Large intestine (tissue), 3 donors: ENCODE data around the gene EFR3B. TPM values are rescaled to one million over a fixed set of nuclear protein-coding genes. Genes with fewer than 3 reads are reported as not detected.

Experiments
- DNase-seq, 2 donors: peaks; one replicate each; pipeline versions ENCODE4 v3.0.0 to v3.0.0-alpha.2; 2013
- H3K27ac ChIP-seq: one replicate; pipeline ENCODE4 v1.5.1; 2013; ENCODE audit warnings: low read length
- H3K27me3 ChIP-seq: 2 replicates; pipeline ENCODE4 v1.6.1; 2013; ENCODE audit warnings: low read length; ENCODE audit not compliant: control insufficient read depth, insufficient read depth
- H3K36me3 ChIP-seq: 2 replicates; pipeline ENCODE4 v1.6.1; 2013; ENCODE audit warnings: low read length; ENCODE audit not compliant: control insufficient read depth, insufficient read depth
- H3K4me1 ChIP-seq: one replicate; pipeline ENCODE4 v1.6.1; 2013; ENCODE audit warnings: low read length; ENCODE audit not compliant: control insufficient read depth, insufficient read depth
- H3K4me3 ChIP-seq: one replicate; pipeline ENCODE4 v1.5.1; 2013; ENCODE audit warnings: low read length
- H3K9me3 ChIP-seq: one replicate; pipeline ENCODE4 v1.6.1; 2013; ENCODE audit warnings: mild to moderate bottlenecking, low read depth, low read length, moderate library complexity; ENCODE audit not compliant: control insufficient read depth
- WGBS: methylation state at CpG from one replicate; pipeline ENCODE4 v1.1.5; 2013; ENCODE audit warnings: low lambda C conversion rate; ENCODE audit not compliant: insufficient coverage; 5-methylcytosine and 5-hydroxymethylcytosine counted together
- polyA plus RNA-seq: library from polyadenylated mRNA; unstranded; fragments of 120-200 nt; gene quantifications from one replicate; pipeline ENCODE4 v1.2.1, GENCODE V29; 2013

EFR3B gene
- polyA plus RNA-seq, 1 donor: 6.2 TPM

DNA sequence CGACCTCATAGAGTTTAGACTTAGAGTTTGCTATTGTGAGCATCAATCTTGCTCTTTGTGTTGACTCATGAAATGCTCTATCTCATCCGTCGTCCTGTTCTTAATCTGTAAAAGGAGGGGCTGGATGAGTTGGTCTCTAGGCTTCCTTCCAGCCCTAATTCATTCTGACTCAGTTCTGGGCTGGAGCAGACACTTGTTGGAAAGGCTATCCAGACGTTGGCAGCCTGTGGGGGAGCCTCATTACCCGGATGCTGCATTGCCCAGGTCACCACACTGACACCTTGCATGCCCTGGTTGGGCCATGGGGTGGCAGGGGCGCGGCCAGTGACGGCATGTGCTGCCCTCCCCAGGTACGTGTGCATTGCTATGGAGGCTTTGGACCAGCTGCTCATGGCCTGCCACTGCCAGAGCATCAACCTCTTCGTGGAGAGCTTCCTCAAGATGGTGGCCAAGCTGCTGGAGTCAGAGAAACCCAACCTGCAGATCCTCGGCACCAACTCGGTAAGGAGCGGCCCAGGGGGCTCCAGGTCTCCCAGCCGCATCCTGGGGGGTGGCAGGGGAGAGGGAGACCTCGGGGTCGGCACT lies 61.5 kb downstream of the EFR3B start:
- Histone ChIP-seq H3K9me3 (no peaks in the 10 kb centered on the region), H3K27me3 (no peaks in the 10 kb centered on the region), H3K4me1 (no peaks in the 10 kb centered on the region), H3K36me3 (no peaks in the 10 kb centered on the region), H3K27ac (no peak overlapping the region), H3K4me3 (no peak overlapping the region)
- no CpG with 5 or more reads among the region's 16 CpGs for WGBS
- DNase-seq: no peak

DNA sequence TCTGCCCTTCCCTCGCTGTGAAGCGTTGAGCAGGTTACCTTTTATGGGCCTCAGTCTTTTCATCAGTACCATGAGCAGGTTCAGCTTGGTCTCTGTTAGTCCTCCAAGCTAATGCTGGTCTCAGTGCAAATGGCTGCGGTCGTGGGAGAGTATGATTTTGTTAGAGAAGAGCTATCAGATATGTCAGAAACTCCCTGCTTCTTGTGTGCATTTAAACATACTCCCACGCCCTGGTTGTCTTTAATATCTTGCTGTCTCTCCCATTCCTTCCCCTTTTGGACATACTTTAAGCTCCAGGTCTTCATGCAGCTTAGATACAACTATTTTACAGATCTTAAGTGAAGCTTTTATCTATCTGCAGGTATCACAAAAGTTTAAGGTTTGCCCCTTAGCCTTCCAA lies 62.9 kb downstream of the EFR3B start:
- H3K4me1 ChIP-seq: no peaks in the 10 kb centered on the region
- DNase-seq: no peak
- H3K4me3 ChIP-seq: no peak overlapping the region
- no CpG with 5 or more reads among the region's 5 CpGs for WGBS
- no peak overlapping the region for H3K27ac ChIP-seq
- no peaks in the 10 kb centered on the region for H3K27me3 ChIP-seq
- no peaks in the 10 kb centered on the region for H3K36me3 ChIP-seq
- no peaks in the 10 kb centered on the region for H3K9me3 ChIP-seq

DNA sequence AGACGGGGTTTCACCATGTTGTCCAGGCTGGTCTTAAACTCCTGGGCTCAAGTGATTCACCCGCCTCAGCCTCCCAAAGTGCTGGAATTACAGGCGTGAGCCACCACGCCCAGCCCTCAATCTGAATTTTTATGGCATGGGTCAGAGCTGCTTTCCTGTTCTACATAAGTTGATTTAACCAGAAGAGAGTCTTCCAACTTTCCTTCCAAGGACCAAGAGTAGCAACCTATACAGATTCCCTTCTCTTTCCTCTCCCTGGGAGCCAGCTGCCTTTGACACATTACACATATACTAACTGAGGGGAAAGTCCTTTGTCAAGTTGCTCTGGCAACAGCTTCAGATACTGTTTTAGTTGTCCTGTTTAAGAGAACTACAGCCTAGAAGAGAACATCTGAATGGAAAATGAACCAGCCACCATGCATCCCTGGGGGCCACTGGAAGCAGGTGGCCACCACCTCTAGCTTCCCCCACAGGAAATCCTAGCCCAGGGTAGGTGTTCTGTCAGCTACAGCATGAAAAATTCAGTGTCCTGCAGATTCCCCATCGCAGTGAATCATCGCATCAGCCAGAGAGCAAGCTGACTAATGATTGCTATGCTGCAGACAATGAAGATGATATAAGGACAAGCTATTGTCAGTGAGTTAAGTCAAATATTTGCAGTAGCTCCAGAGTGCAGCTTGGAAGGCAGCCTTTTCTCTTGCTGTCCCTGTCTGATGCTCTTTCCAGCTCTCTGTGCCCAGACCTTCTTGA lies 63.6 kb downstream of the EFR3B start:
- no peaks in the 10 kb centered on the region for H3K4me1 ChIP-seq
- H3K27me3 ChIP-seq: no peaks in the 10 kb centered on the region
- no peak for DNase-seq
- no peaks in the 10 kb centered on the region for H3K36me3 ChIP-seq
- H3K9me3 ChIP-seq: no peaks in the 10 kb centered on the region
- H3K27ac ChIP-seq: no peak overlapping the region
- no CpG with 5 or more reads among the region's 6 CpGs for WGBS
- H3K4me3 ChIP-seq: no peak overlapping the region

DNA sequence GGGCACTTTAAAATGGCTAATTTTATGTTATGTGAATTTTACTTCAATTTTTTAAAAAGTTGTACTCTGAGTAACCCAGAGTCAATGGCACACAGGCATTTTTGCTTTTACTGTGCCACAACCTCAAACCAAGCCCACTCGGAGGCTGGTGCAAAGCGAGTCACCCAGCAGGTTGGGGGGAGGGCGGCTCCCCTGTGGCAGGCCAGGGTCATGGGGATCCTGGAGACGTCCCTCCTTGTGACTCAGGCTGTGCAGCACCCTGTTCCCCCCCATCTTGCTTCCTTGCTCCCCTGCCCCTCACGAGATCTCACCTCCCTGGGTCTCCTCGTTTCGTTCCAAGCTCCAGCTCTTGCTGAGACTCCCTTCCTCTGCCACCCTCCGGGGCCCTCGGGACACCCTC lies 67.9 kb downstream of the EFR3B start:
- no CpG with 5 or more reads among the region's 9 CpGs for WGBS
- Histone ChIP-seq H3K4me1 (no peaks in the 10 kb centered on the region), H3K9me3 (no peaks in the 10 kb centered on the region), H3K4me3 (no peak overlapping the region), H3K36me3 (no peaks in the 10 kb centered on the region), H3K27ac (no peak overlapping the region), H3K27me3 (no peaks in the 10 kb centered on the region)
- DNase-seq: no peak

DNA sequence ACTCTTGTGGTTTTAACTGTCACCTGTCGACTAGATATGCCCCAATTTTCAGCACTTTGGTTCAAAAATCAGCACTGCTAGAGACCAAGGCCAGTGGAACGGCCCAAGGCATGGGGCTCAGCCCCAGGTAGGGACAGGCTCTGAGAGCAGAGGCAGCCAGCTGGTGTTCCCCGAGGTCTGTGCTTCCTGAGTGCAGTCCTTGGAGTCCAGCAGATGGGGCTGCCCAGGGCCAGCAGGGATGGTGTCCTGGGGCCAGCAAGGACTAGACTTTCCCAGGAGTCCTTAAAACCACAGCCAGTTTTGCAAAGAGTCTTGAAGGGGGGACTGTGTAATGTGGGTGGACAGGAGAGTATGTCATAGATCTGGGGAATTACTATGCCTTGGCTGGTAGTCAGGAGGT lies 70.2 kb downstream of the EFR3B start:
- Histone ChIP-seq H3K27ac (no peak overlapping the region), H3K36me3 (no peaks in the 10 kb centered on the region), H3K4me1 (no peaks in the 10 kb centered on the region), H3K27me3 (no peaks in the 10 kb centered on the region), H3K4me3 (no peak overlapping the region), H3K9me3 (no peaks in the 10 kb centered on the region)
- WGBS: no CpG with 5 or more reads among the region's 3 CpGs
- no peak for DNase-seq

DNA sequence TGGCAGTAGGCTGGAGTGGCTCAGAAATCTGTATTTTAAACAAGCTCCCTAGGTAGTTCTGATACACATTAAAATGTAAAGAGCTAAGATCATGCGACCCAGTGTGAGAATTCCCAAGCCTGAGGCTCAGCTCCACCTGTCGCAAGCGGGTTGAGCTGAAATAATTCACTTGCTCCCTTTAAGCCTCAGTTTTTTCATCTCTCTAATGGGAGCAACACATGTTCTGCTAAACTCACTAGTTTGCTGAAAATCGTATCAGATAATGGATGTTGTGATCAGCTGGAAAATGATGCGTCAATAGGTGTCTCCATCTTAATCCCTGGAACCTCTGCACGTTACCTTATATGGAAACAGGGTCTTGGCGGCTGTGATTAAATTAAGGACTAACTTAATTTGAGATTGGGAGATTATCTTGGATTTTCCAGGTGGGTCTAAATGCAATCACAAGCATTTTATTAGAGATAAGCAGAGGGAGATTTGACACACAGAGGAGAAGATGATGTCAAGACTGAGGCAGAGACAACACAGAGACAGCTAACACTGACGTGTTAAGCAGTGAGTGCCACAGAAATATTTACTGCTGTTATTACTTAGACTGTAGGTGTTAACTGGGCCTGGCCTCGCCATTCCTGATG lies 73.5 kb downstream of the EFR3B start:
- Histone ChIP-seq H3K9me3 (no peaks in the 10 kb centered on the region), H3K27ac (no peak overlapping the region)
- no peak for DNase-seq

DNA sequence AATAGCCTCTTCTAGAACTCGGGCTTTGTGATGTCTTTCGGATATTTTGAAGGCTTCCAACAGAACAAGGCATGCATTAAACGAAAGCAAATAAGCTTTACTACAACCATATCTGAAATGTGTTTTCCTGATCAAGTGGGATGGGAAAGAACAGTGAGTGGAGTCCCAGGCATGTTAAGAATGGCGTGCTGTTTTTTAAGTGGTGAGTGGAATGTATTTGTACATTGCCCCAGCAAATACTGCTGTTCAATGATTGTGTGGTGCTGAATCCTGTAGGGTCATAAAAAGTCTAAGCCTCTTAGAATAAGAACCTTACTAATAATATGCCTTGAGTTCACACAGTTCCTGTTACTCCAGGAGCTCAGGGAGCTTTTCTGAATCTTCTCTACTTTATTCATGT lies 74.0 kb downstream of the EFR3B start:
- Histone ChIP-seq H3K36me3 (no peaks in the 10 kb centered on the region), H3K4me3 (no peak overlapping the region), H3K9me3 (no peaks in the 10 kb centered on the region), H3K27ac (no peak overlapping the region), H3K4me1 (no peaks in the 10 kb centered on the region), H3K27me3 (no peaks in the 10 kb centered on the region)
- no peak for DNase-seq
- WGBS: no CpG with 5 or more reads among the region's 4 CpGs

More for the DNA sequence above, 73.5 kb downstream of the EFR3B start:
- Histone ChIP-seq H3K27me3 (no peaks in the 10 kb centered on the region), H3K36me3 (no peaks in the 10 kb centered on the region), H3K4me3 (no peak overlapping the region), H3K4me1 (no peaks in the 10 kb centered on the region)
- 80% methylated on average over 2 of the region's 9 CpGs for WGBS

DNA sequence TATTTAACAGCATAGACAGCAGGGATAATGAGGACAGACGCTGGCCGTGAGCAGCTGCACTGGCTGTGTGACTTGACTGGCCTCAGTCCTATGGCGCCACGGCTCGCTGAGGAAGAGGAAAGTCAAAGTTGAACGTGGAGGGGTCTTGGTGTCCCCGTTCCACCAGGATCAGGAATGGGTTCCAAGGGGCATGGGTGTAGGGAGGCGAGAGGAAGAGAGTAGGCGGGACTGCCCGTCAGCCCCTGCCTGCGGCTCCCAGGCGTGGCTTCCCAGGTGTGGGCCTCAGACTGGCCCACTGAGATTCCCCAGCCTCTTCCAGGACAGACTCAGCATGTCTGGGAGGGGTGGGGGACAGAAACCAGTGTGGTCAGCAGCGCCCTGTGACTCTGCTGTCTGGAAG lies 75.1 kb downstream of the EFR3B start:
- no peaks in the 10 kb centered on the region for H3K36me3 ChIP-seq
- no peak overlapping the region for H3K4me3 ChIP-seq
- no peaks in the 10 kb centered on the region for H3K27me3 ChIP-seq
- H3K9me3 ChIP-seq: no peaks in the 10 kb centered on the region
- no peaks in the 10 kb centered on the region for H3K4me1 ChIP-seq
- H3K27ac ChIP-seq: no peak overlapping the region
- DNase-seq: no peak
- WGBS: no CpG with 5 or more reads among the region's 13 CpGs

DNA sequence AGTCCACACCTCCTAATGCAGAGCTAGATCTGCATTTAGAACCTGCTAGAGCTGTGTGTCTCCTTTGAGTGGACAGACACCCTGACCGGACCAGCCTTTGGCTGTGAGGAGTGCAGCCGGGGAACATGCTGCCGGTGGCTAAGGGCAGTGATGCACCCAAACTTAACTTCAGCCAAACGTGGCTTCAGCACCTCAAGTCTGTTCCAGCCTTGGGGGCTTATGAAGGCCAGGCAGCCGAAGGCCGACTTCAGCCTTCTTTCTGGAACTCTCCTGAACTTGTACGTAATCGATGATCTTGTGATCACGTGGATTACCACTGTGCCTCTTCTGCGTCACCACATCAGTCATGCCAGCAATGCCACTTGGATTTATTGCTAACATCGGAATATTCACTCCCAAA lies 77.4 kb downstream of the EFR3B start:
- Histone ChIP-seq H3K9me3 (no peaks in the 10 kb centered on the region), H3K4me1 (no peaks in the 10 kb centered on the region), H3K4me3 (no peak overlapping the region), H3K36me3 (no peaks in the 10 kb centered on the region), H3K27ac (no peak overlapping the region), H3K27me3 (no peaks in the 10 kb centered on the region)
- DNase-seq: no peak
- no CpG with 5 or more reads among the region's 11 CpGs for WGBS

DNA sequence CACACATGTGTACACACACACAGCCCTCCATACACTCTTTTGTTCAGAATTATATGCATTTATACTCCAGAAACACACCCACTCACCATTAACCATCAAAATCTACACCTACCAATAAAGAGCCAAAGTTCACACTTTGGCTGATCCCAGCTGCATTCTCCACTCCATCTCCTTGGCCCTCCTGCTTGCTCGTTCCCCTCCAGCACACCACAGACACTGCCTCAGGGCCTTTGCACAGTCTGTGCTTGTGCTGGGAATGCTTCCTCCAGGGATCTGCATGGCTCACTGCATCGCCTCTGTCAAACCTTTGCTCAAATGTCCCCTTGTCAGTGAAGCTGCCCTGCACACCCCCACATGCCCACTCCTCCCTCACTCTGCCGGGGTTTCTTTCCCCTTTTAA lies 80.5 kb downstream of the EFR3B start:
- no CpG with 5 or more reads among the region's 3 CpGs for WGBS
- no peaks in the 10 kb centered on the region for H3K9me3 ChIP-seq
- no peak for DNase-seq

More for the DNA sequence above, 80.5 kb downstream of the EFR3B start:
- H3K36me3 ChIP-seq: no peaks in the 10 kb centered on the region
- H3K27me3 ChIP-seq: no peaks in the 10 kb centered on the region
- no peaks in the 10 kb centered on the region for H3K4me1 ChIP-seq
- no peak overlapping the region for H3K4me3 ChIP-seq
- H3K27ac ChIP-seq: no peak overlapping the region
